ENCODE results near the gene TASOR2. TPM values are rescaled to one million over a fixed set of nuclear protein-coding genes. Genes with fewer than 3 reads are reported as not detected.

Gene TASOR2
- total RNA-seq, 1 donor from 2014 or later = 63.7 TPM

DNA sequence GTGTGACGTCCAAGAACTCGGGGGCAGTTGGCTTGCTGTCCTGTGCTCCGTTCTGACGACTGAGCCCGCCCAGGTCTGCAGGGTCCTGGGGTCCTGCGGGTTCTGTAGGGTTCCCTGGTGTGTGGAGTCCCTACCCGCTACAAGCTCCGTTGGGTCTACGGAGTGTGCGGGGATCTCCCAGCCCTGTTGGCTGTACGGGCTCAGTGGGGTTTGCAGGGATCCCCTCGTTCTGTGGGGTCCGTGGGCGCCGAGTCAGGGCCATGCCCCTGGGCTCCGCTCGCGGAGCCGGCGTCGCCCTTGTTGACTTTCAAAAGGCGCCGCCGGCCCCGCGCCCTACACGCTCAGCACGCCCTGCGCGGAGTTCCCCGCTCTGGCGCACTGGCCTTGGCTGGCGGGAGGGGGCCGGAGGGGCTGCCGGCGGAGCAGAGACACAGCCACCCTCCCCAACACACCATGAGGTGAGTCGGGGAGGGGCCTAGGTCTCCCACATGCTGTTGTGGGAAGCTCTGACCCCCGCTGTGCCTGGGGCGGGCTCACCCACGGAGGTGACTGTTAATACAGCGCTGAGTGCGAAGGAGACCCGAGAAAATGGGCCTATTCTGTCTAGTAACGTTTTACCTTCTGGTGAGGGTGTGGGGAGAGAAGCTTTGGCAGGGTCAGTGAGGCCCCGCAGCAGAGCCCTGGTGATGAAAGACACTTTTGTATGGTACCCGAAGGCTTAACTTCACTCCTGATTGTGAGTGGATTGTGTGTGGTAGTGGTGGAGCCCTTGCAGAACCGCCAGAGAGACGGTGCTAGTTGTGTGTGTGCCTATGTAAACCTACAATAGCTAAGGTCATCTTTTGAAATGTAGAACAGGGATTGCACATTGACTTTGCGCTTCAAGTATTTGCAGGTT, 8.1 kb downstream of the TASOR2 start:
- peaks cover 26% of the 10 kb centered on the region for H3K4me1 ChIP-seq
- H3K9me3 ChIP-seq = no peaks in the 10 kb centered on the region
- intact Hi-C loops (cut with DNase I) = no loop called here
- H3K4me3 ChIP-seq = peak overlapping the region; percentile 50
- ATAC-seq = peak; percentile 92
- peak; percentile 78 for DNase-seq
- H3K27me3 ChIP-seq = no peaks in the 10 kb centered on the region
- no peak overlapping the region for H3K27ac ChIP-seq
- no peaks in the 10 kb centered on the region for H3K36me3 ChIP-seq
- TF ChIP-seq, protein P1, sequence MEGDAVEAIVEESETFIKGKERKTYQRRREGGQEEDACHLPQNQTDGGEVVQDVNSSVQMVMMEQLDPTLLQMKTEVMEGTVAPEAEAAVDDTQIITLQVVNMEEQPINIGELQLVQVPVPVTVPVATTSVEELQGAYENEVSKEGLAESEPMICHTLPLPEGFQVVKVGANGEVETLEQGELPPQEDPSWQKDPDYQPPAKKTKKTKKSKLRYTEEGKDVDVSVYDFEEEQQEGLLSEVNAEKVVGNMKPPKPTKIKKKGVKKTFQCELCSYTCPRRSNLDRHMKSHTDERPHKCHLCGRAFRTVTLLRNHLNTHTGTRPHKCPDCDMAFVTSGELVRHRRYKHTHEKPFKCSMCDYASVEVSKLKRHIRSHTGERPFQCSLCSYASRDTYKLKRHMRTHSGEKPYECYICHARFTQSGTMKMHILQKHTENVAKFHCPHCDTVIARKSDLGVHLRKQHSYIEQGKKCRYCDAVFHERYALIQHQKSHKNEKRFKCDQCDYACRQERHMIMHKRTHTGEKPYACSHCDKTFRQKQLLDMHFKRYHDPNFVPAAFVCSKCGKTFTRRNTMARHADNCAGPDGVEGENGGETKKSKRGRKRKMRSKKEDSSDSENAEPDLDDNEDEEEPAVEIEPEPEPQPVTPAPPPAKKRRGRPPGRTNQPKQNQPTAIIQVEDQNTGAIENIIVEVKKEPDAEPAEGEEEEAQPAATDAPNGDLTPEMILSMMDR (IDR thresholded peaks at IDR 0.05) = no peak

DNA sequence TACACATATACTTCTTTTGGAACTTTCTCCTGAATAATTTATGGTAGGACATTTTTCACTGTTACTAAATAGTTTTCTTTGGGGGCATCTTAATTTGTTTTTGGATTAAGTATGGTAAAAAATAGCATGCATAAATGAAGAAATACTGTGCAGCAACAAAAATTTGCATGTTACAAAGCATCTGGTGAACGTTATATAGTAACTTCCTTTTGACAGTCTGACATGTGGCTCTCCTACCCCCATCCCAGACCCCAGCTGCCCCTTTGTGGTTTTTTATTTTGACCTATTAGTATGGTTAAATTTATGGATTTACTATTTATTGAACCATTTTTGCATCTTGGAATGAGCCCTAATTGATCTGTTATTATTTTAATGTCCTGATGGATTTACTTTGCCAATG, 9.9 kb downstream of the TASOR2 start:
- H3K27ac ChIP-seq = no peak overlapping the region
- no peaks in the 10 kb centered on the region for H3K36me3 ChIP-seq
- H3K27me3 ChIP-seq = no peaks in the 10 kb centered on the region
- ATAC-seq (no peak), DNase-seq (no peak)
- intact Hi-C loops (cut with DNase I) = no loop called here
- H3K9me3 ChIP-seq = no peaks in the 10 kb centered on the region
- H3K4me3 ChIP-seq = no peak overlapping the region
- TF ChIP-seq, protein P1 (IDR thresholded peaks at IDR 0.05) = no peak
- H3K4me1 ChIP-seq = peaks cover 26% of the 10 kb centered on the region

DNA sequence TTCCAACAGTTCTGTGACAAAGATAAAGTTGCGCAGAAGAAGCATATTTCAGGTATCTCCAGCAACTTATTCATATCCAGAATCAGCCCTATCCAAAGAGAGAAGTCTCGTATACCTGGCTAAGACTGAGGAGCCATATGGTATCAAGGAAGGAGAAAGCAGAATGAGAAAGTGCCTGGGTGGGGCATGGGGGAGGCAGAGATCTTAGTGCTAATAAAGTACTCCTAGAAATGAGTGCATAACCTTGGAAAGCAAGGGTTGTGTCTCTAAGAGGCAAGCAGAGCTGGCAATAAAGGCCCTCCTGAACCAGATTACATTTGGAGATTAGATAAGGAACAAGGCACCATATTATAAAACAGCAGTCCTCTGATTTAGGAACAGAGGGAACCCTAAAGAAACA, 12.7 kb downstream of the TASOR2 start:
- H3K27me3 ChIP-seq = no peaks in the 10 kb centered on the region
- no peaks in the 10 kb centered on the region for H3K9me3 ChIP-seq
- H3K4me3 ChIP-seq = no peak overlapping the region
- no peak for ATAC-seq
- TF ChIP-seq, protein P1 (IDR thresholded peaks at IDR 0.05) = no peak
- peaks cover 19% of the 10 kb centered on the region for H3K4me1 ChIP-seq
- intact Hi-C loops (cut with DNase I) = no loop called here
- H3K27ac ChIP-seq = no peak overlapping the region
- no peaks in the 10 kb centered on the region for H3K36me3 ChIP-seq
- no peak for DNase-seq

DNA sequence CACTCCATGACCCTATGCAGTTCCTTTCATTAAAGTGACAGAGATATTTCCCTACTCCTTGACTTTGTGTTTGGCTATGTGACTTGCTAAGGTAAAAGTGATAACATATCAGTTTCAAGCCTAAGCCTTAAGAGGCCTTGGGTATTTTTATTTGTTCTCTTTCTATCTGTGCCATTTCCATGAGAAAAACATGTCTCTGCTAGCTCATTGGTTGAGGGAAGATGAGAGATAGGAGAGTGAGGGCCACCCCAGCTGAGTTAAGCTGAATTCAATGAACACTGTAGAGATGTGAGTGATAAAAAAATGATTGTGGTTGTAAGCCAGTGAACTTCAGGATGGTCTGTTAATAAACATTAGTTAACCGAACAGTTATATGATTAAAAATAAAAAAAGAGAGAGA, 13.4 kb downstream of the TASOR2 start:
- intact Hi-C loops (cut with DNase I) = no loop called here
- no peaks in the 10 kb centered on the region for H3K27me3 ChIP-seq
- no peaks in the 10 kb centered on the region for H3K36me3 ChIP-seq
- ATAC-seq (no peak), DNase-seq (no peak)
- no peak overlapping the region for H3K4me3 ChIP-seq
- TF ChIP-seq, protein P1 (IDR thresholded peaks at IDR 0.05) = no peak
- no peak overlapping the region for H3K27ac ChIP-seq
- peaks cover 12% of the 10 kb centered on the region for H3K4me1 ChIP-seq
- H3K9me3 ChIP-seq = no peaks in the 10 kb centered on the region

DNA sequence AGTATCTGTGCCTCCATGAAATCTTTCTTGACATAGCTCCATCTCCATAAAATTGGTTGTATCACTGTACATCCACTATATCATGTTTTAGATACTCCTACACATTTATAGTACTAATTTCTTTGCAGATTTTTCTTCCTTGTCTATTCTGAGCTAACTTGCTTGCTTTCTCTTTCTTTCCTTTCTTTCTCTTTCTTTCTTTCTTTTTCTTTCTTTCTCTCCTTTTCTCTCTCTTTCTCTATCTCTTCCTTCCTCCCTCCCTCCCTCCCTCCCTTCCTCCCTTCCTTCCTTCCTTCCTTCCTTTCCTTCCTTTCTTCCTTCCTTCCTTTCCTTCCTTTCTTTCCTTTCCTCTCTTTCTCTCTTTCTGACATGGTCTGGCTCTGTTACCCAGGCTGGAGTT, 23.7 kb downstream of the TASOR2 start:
- H3K4me1 ChIP-seq = peaks cover 21% of the 10 kb centered on the region
- DNase-seq = no peak
- H3K27ac ChIP-seq = no peak overlapping the region
- no peak for ATAC-seq
- no peaks in the 10 kb centered on the region for H3K9me3 ChIP-seq
- intact Hi-C loops (cut with DNase I) = no loop called here
- no peak overlapping the region for H3K4me3 ChIP-seq
- TF ChIP-seq, protein P1 (IDR thresholded peaks at IDR 0.05) = no peak
- H3K27me3 ChIP-seq = no peaks in the 10 kb centered on the region
- no peaks in the 10 kb centered on the region for H3K36me3 ChIP-seq
